DLD1 (cell line): ENCODE measurements around the gene ID3.
"Not testable (repeated sequence)": the region's sequence is repeated elsewhere in the genome, so short reads cannot be mapped to it uniquely, and the experiment has no call there.

ENCODE experiments used
- in situ Hi-C: cut with HindIII; loops from 2 replicates; pipeline ENCODE4 v1.10.0; 2017; ENCODE audit warnings: low sequenced_read_pairs

Gene ID3

DNA sequence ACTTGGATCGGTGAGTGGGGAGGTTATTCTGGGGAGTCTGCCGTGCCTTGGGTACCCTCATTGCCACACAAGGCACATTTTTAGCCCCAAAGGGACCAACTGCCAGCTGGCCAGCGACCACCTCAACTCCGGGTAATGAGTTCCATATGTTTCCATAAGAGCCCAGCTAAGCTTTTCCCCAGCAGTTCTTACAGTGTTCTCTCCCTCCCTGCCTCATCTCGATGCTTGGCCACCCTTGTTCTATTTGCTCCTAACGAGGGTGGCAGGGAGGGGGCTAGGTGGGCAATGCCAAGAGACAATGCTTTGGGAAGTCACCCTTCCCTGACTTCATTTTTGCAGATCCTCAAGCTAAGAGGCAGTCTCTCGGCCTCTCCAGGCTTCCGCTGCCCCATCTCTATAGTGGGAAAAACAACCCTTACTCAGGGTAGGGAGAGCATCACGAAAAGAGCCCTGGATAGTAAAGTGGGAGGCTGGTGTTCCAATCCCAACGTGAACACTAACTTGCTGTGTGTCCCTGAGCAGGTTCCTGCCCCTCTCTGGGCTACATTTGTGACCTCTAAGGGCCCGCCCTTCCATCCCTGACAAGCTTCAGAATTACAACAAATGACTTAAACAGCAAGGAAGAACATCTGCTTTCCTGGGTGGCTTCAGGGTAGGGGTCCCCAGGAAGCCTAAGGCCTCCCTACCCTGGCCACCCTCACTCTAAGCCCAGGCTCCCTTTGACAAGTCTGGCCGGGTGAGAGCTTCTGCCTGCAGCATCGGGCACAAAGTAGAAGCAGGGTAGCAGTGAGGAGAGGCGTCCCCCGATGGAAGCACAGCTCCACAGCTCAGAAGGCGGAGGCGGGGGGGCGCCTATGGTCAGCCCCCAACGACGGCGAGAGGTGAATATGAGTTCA lies 5.8 kb downstream of the ID3 start:
- in situ Hi-C loops = no loop called here

DNA sequence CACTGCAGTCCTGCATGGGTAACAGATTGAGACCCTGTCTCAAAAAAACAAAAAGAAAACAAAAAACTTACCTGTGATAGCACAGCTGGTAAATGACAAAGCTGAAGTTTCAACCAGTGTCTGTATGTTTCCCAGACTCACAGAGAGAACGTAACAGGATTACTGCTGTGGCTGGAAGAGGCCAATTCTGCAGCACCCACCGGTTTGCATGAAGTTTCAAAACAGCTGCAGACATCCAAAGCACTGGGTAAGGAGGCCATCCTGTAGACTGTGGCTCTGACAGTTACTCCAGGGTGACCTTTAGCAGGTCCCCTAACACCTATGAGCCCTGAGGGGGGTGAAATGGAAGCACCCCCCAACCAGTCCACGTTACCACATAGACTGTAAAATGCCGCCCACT lies 7.5 kb downstream of the ID3 start:
- in situ Hi-C loops = no loop called here

DNA sequence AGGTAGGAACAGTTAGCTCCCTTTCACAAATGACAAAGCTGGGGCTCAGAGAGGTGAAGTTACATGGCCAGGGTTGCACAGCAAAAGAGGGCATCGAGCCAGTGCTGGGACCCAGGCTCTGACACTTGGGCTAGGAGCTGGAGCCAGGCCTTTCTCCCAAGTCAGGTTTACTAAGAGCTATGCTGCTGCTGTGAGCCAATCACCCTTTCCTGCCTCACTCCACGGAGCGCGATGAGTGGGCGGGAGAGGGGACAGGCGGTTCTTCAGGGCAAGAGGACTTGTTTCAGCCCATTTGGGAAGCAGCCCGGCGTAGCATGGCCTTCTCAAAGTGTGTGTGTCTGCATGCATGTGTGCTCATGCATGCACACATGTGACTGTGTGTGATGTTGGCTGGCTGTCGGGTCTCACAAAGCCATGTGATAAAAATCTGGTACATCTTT lies 10.6 kb downstream of the ID3 start:
- in situ Hi-C loops = no loop called here

DNA sequence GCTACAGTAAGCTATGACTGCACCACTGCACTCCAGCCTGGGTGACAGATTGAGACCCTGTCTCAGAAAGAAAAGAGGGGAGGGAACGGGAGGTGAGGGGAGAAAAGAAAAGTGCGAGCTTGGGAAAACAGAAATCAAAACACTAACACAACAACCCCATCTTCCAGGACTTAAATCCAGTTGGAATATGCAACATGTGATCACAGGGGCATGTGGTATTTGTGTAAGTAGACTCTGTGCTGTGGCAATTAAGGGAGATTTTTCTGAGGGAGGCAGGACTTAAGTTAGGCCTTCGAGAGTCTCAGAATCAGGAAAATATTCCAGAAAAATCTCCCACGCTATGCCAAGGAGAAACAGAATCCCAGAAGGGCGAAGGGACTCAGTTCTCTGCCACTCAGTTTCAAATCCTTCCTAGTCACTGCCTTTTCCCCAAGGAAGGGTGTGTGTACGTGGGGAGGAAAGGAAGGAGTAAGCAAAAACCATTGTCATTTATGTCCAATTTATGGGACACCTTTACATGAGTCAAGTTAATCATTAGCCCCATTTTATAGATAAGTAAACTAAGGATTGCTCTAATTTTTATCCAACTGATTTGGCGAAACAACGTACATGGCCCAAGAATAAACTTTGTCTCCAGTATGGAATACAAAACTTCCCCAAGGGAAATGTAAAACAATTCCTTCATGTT lies 12.3 kb downstream of the ID3 start:
- in situ Hi-C loops = no loop called here

DNA sequence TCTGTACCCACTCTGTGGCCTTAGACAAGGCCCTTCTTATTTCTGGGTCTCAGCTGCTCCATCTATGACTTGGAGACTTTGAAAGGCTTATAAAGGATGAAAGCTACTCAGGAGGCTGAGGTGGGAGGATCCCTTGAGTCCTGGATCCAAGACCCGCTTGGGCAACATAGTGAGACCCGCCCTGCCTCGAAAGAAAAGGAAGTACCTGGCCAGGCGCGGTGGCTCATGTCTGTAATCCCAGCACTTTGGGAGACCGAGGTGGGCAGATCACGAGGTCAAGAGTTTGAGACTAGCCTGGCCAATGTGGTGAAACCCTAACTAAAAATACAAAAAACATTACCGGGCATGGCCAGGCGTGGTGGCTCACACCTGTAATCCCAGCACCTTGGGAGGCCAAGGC lies 13.4 kb downstream of the ID3 start:
- in situ Hi-C loops = no loop called here

DNA sequence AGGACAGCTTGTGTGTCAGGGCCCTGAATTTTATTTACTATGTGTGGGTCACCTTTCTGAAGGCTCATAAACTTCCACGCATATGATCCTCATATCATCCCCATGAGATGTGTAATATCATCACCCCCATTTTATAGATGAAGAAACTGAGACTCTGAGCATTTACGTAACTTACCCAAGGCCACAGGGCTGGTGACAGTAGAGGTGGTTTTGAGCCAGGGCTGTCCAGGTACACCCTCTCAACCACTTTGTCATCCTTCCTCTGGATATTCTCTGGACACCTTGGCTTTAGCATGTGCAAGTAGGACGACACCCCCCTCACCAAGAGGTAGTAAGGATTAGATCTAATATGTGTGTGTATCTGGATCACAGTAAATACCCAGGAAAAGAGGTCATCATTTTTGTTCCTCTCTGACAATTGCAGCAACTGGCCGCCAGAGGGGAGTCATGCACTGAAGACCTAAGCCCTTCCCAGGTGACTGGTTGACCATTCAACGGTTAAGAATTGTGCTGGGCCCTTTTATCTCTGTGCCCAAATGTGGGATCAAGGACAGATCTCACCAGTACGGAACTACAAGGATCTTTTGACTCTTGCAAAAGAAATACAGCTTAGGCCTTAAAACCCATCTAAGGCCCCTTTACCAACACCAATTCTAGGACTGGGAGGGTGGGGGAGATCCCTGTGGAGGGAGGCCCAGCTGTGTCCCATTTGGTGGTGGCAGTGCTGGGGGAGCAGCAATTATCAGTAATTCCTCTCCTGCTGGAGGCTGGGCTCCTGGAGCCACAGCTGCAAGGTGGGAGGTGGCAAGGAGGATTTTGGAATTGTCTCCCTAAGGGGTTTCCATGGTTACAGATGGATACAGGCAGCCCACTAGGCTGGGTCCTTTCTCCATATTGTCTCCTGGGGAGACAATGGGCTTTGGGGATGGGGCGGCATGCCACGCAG lies 14.6 kb downstream of the ID3 start:
- in situ Hi-C loops = no loop called here

DNA sequence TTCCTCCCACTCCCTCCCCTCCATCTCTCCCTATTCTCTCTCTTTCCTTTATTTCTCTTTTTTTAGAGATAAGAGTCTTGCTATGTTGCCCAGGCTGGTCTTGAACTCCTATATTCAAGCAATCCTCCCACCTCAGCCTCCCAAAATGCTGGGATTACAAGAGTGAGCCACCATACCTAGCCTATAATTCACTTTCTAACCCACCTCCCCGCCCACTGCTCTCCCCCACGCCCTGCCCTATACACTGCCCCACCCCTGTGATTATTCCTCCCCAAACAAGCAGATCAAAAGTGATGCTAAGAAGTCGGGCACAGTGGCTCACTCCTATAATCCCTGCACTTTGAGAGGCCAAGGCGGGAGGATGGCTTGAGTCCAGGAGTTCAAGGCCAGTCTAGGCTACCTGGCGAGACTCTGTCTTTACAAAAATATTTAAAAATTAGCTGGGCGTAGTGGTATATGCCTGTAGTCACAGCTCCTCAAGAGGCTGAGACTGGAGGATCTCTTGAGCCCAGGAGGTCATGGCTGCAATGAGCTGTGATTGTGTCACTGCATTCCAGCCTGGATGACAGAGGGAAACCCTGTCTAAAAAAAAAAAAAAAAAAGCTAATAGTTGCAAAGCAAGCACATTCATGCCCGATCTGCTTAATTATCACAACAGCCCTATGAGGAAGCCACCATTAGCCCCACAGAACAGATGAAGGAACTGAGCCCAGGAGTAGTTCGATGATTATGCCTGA lies 15.4 kb downstream of the ID3 start:
- in situ Hi-C loops = no loop called here

DNA sequence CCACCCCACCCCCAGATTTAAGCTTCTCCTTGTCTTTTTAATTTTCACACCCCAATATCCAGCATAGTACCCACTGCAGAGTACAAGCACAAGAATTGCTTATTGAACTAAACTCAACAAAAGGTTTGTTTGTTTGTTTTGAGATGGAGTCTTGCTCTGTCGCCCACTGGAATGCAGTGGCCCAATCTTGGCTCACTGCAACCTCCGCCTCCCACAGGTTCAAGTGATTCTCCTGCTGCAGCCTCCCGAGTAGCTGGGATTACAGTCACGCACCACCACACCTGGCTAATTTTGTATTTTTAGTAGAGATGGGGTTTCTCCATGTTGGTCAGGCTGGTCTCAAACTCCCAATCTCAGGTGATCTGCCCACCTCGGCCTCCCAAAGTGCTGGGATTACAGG lies 16.4 kb downstream of the ID3 start:
- in situ Hi-C loops = not testable (repeated sequence)

DNA sequence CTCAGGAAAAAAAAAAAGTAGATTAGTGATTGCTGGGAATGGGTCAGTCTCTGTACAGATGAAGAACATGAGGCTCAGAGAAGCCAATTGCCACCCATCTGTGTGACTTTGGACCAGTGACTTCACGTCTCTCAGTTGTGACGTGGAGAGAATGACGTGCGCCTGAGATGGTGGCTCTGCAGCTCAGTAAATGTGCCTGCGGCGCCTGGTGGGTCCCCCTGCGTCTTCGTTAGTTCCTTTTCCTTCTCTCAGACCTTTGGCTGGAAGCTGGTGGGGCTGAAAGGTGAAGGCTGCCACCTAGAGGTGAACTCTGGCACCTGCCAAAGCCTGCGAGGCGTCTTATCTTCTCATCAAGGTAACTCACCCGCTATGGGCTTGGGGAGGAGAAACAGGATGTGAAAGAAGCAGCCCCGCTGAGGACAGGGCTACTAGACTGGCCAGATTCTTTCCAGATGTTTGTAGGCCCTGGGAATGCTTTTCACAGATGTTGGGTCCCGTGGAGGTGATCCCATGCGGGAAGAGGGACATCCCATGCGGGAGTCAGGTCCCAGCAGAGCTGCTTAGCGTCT lies 19.5 kb downstream of the ID3 start:
- in situ Hi-C loops = no loop called here

DNA sequence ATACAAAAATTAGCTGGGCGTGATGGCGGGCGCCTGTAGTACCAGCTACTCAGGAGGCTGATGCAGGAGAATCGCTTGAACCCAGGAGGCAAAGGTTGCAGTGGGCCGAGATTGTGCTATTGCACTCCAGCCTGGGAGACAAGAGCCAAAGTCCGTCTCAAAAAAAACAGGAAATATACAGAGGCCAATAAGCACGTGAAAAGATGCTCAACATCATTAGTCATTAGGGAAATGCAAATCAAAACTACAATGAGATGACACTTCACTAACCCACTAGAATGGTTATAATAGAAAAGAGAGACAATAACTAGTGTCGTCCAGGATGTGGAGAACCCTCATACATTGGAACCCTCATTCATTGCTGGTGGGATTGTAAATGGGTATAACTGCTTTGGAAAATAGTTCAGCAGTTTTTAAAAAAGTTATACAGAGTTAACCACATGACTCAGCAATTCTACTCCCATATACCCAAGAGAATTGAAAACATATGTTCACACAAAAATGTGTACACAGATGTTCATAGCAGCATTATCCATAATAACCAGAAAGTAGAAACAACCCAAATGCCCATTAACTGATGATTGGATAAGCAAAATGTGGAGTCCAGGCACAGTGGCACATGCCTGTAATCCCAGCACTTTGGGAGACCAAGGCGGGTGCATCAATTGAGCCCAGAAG lies 21.9 kb downstream of the ID3 start:
- in situ Hi-C loops = no loop called here

DNA sequence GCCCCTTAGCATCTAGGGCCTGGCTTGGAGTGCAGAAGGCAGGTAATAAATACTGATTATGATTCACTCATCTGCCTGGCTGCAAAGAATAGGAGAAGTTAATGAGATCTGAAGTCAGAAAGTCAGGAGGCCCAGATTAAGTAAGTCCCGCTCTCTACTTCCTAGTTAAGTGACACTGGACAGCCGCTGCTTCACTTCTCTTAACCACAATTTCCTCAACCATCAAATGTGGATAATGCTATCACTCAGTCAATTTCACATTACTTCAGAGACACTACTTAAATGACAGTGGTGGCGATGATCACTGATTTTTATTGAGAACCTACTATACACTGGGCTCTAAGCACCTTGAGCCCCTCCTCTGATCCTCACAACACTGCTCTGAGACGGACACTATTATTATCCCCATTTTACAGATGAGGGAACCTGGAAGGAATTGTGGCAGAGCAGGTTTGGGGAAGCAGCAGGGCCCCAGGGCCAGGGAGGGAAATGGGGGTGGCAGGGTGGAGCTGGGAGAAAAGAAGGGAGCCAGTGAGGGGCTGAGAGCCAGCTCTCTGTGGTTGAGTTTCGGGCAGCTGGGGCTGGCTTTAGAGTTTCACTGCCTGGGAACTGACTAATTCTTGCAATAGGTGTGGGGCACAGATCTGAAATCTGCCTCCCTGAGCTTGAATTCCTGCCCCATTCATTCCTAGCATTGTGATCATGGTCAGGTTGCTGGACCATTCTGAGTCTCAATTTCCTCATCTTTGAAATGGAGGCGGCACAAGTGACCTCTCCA lies 25.9 kb downstream of the ID3 start:
- in situ Hi-C loops = no loop called here

DNA sequence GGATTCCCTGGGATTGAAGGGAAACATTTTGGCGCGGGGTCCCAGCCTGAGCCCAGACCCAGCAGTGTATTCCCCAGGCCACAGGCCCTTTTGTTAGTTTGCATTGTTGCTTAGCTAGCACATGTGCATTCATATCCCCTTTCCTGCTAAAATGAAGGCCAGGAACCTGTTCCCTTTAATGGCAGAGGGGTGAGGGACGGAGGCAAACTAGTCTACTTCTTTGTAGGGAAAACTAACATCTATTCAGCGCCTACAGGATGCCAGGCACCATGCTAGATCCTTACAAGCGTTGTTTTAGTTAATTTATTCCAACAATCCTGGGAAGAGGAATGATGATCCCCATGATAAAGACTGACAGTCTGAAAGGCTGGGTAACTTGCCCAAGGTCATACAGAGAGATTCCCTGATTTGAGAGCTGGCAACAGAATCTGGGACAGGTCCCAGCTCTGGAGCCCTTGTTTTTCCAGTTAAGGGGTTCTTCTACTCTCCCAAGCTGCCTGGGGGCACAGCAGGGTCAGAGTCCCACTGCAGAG lies 27.7 kb downstream of the ID3 start:
- in situ Hi-C loops = no loop called here

DNA sequence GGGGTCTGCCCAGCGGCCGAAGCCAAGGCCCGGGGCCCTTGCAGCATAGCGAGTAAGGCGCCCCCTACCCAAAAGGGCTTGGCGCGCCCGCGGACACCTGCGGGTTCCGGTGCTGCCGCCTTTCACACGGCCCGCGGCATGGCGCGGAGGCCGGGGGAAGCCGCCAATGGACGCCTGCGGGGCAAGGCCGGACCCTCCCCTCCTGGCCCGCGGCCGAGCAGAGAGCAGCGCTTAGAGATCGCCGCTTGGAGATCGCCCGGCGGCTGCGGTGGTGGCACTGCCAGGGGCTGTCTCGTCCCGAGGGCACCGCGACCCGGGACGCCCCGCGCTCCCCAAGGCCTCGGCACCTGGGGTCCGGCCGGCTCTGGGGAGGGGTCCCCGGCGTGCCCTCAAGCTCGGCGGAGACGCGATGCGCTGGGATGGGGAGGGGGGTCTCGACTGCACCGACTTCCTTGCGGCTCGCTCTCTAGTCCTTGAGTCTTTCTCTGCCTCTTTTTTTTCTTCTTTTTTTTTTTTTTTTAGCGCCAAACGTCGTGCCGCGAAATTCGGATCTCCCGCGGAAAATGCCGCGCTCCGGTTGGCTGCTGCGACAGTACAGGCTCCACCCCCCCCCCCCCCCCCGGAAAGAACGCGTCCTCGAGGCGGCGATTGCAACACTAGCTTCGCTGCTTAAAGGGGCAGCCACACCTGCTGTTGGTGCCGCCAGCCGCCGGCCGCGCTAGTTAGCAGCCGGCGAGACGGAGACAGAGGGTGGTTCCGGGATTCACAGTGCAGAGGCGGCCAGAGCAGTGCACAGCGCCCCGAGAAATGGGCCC lies 28.3 kb downstream of the ID3 start, which contains the start of gene E2F2:
E2F2 (minus strand) TSS at position 487 of the 815 bp plus-strand sequence; CDS start at position 47, 440 bp downstream.
- in situ Hi-C loops = no loop called here

DNA sequence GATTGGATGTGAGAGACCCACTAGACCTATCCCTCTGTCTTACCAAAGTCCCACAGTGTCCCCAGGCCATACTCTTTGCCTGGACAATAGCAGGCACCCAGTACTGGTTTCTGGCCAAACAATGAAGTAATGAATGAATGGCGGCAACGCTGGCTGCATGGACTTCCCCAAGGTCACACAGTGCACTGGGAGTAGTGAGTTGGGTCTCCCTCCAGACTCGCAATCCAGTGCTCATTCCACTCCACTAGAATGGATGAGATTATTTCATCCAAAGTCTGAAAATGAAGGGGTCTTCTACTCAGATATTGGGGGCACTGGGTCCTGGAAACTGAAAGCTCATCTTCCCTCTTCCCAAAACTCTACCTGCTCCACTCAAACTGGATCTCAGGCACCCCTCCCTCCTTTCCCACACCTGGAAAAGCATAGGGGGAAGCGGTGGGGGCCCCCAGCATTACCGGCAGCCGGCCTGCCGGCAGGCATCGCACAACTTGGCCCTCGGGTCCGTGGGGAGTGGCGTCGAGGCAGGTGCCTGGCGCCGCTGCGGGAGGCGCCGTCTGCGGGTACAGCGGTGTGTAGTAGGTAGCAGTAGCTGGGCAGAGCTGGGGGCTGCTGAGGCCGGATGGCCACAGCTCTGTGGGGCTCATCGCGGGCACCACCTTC lies 29.1 kb downstream of the ID3 start:
- in situ Hi-C loops = no loop called here

DNA sequence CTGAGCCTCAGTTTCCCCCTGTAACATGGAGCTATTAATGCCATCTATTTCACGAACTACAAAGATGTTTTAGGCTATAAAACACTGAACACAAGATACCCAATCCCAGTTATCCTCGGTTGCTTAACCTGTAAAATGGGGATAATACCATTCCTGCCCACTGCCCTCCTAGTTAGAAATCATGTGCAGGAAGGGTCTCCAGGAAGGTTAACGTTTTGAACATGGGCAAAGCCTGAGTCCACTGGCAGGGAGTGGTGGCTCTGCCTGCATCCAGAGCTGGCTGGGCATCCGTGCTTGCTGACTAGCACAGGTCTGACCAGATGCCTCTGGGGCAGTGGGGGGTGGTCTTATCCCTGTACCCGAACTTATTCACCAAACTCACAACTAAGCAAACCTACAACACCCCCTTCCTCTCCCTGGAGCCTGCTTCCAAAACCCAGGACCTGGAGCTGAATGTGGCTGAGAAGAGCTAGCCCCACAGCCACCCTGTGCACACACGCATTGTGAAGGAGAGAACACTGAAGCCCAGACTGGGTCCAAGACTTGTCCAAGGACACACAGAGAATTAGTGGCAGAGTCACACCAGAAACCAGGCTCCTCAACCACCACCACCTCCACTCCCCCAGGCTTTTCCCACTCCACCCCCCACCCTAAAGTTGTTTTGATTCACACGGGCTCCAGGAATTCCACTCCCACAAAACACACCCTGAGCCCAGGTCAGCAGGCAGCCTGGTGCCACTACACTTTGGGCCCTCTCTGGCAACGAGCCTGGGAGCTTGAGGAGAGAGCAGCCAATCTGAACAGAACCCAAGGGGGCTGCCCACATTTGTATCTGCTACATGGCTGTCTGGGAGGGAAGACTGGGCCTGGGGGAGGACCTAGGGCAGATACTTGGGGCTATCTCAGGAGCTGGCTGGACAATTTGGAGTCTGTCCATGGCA lies 29.9 kb downstream of the ID3 start:
- in situ Hi-C loops = no loop called here
